Stimulated activated CD4-positive, alpha-beta T cell treated with anti-CD3 and anti-CD28 coated beads, Interleukin-12 subunit alpha, Interleukin-12 subunit beta, amount 100 ng/mL, for 48 hours (primary cell): Measurements from ENCODE around the gene ZNF813.
"Not testable (repeated sequence)": the region's sequence is repeated elsewhere in the genome, so short reads cannot be mapped to it uniquely, and the experiment has no call there.

Source experiments
- DNase-seq, 3 donors: peaks; one replicate each; pipeline ENCODE4 v3.0.0-alpha.2; 2020; ENCODE audit warnings: low read depth in 2 of 3, low spot score in 1 of 3

The ZNF813 gene

GRCh38 chr19:53483751-53484150, 16.2 kb downstream of the ZNF813 start:
- not testable (repeated sequence) for DNase-seq

GRCh38 chr19:53485046-53486004, 17.8 kb downstream of the ZNF813 start:
- DNase-seq, result no peak

DNA sequence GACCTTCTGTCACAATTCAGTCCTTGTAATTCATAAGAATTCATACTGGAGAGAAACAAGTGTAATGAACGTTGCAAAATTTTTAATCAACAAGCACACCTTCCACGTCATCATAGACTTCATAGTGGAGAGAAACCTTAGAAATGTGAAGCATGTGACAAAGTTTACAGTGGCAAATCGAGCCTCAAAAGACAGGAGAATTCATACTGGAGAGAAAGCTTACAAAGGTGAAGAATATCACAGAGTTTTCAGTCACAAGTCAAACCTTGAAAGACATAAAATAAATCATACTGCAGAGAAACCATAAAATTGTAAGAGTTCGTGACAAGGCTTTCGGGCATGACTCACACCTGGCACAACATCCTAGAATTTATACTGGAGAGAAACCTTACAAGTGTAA, 24.6 kb downstream of the ZNF813 start:
- DNase-seq, result no peak

GRCh38 chr19:53497311-53498023, 29.9 kb downstream of the ZNF813 start:
- not testable (repeated sequence) for DNase-seq

DNA sequence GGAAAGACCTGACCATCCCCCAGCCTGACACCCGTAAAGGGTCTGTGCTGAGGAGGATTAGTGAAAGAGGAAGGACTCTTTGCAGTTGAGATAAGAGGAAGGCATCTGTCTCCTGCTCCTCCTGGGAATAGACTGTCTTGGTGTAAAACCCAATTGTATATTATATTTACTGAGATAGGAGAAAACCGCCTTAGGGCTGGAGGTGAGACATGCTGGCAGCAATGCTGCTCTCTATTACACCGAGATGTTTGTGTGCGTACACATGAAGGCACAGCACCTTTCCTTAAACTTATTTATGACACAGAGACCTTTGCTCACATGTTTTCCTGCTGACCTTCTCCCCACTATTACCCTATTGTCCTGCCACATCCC, 30.5 kb downstream of the ZNF813 start:
- not testable (repeated sequence) for DNase-seq

DNA sequence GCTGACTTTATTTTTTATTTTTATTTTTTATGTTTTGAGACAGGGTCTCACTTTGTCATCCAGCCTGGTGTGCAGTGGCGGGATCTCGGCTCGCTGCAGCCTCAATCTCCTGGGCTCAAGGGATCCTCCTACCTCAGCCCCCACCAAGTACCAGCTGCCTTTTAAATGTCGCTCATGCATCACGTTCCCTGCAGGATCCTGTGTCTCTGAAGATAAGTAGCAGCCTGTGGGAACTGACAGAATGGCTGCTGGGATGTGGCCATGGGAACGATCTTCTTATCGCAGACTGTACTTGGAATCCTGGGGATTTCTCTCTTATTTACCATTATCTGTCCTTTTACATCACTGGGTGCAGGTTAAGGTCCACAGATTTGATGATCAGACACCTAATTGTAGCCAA, 35.6 kb downstream of the ZNF813 start:
- DNase-seq, result not testable (repeated sequence)

GRCh38 chr19:53503671-53504364, 36.3 kb downstream of the ZNF813 start:
- DNase-seq, result not testable (repeated sequence)

- not testable (repeated sequence) for DNase-seq
These were observed 36.8 kb downstream of the ZNF813 start for GRCh38 chr19:53504365-53504703.

- no peak for DNase-seq
These were observed 37.4 kb downstream of the ZNF813 start for GRCh38 chr19:53504885-53505284.

GRCh38 chr19:53506728-53507127, 39.2 kb downstream of the ZNF813 start:
- no peak for DNase-seq

DNA sequence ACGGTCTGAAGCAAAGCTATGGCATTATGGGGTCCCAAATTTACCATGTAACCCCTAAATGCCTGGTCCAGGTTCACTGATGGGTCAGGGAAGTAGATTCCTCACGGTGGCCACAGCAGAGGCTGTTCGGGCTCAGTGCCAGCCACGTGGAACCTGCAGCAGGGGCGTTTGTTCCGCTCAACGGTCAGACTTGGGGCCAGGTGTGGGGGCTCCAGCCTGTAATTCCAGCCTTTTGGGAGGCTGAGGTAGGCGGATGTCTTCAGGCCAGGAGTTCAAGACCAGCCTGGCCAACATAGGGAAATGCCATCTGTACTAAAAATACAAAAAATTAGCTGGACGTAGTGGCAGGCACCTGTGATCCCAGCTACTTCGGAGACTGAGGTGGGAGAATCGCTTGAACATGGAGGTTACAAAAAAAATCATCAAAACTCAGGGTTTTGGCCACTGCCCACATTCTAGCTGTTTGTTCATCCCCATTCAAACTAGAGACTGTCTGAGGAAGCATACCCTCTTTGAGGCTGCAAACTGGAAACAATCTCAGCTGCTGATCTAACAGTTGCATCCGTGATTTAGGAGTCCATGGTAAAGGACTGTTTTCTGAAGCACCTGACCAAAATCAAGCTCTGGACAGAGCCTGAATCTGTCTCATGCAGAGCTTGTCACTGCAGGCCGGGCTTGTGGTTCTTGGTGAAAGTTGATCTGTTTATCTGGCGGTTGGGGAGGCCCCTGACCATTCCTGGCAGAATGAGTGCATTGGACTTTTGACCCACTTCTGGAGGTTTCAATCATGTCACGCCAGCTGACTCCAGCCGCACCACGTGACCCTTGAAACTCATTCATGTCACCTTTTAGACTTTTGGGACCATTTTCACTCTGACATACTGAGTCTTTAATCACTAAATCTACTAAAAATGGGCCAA, 40.2 kb downstream of the ZNF813 start:
- DNase-seq, result no peak

DNA sequence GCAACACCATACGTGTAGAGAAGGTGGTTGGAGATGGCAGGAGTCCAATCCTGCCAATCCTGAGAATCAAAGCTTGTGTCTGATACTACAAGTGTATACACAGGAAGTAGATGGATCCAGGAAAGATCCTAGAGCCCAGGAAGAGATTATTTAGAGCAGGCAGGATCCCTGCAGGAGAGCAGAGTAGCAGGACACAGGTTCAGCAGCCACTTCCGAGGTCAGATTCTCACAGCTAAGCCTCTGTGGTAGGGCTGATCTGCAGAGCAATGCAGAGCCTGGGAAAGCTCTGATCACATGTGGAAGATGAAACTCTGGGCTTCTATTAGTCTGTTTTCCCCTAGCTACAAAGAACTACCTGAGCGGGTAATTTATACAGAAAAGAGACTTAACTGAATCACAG, 41.9 kb downstream of the ZNF813 start:
- no peak for DNase-seq

DNA sequence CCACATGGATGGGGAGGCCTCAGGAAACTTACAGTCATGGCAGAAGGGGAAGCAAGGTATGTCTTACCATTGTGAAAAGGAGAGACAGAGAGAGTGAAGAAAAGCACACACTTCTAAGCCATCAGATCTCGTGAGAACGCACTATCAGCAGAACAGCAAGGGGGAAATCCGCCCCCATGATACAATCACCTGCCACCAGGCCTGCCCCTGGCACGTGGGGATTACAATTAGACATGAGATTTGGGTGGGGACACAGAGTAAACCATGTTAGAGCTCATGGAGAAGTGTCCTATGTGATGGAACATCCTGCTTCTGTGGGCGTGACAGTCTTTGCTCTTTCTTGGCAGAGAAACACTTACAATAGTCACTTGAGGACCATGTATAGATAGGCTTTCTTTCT, 42.3 kb downstream of the ZNF813 start:
- DNase-seq, result no peak

DNA sequence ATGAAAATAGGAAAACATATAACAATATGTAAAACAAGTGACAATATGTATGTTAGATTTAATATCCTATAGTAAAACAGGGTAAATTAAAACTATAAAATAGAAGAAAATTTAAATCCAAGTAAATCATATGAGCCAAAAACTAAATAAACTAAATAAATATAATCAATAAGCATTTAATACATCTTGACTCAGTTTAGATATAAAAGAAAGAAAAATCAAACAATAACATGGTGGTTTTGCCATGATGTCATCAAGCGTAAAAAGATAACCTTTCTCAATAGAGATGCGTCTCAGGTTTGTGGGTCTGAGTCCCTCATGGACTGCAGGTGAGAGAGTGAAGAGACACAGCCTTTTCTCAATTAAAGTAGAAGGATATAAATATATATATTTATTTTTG, 43.8 kb downstream of the ZNF813 start:
- DNase-seq, result no peak

DNA sequence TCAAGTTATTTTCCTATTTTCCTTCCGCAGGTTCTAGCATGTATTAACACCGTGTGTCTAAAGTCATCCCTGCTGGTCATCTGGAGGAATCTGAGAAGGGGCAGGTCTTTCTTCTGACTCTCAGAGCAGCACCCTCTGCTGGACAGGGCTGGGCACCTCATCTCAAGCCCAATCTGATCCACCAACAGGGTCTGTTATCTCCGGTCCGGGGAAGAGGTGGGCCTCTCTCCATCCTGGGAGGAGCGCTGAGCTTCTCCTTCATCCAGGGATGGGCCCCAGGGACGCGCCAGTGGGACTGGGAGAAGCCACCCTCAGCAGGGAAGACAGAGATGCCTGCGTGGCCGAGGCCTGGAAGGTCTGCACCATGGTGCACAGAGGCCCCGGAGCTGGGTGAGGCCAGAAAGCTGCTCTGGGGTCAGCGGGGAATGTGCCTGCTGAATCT, 44.4 kb downstream of the ZNF813 start:
- peak in 2 of 3 donors; percentile 24 to 28 for DNase-seq

GRCh38 chr19:53515047-53515446, 47.5 kb downstream of the ZNF813 start:
- DNase-seq, result not testable (repeated sequence)

GRCh38 chr19:53517114-53517741, 49.7 kb downstream of the ZNF813 start:
- no peak for DNase-seq

DNA sequence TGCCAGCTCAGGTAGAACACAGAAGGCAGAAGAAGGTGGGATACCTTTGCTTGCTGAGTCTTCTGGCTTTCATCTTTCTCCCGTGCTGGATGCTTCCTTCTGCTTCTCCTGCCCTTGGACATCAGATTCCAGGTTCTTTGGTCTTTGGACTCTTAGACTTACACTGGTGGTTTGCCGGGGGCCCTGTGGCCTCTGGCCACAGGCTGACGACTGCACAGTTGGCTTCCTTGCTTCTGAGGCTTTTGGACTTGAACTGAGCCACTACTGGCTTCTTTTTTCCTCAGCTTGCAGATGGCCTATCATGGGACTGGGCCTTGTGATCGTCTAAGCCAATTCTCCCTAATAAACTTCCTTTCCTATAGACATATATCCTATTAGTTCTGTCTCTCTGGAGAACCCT, 50.6 kb downstream of the ZNF813 start:
- DNase-seq, result no peak

DNA sequence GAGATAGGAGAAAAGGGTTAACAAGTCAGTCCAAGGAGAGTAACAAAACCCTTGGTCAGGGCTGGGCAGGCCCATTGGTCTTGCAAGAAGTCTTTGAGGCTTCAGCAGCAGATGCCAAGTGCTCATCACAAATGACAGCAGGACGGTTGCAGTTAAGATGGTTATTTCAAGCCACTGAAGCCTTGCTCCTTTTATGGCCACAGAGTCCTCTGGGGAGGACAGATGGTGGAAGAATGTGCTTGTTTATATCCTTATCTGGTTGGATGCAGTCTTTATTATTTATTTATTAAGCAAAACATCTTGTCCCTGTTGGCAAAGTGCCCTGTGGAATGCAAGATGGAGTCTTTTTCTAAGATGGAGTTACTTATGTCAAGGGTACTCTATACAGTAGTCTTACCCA, 51.2 kb downstream of the ZNF813 start:
- DNase-seq, result no peak

GRCh38 chr19:53519446-53519845, 51.9 kb downstream of the ZNF813 start:
- no peak for DNase-seq
